Epithelial cell of esophagus (primary cell): Measurements from ENCODE around the gene TAPBP.
"Not testable (repeated sequence)": the region's sequence is repeated elsewhere in the genome, so short reads cannot be mapped to it uniquely, and the experiment has no call there.

ENCODE experiments used
- DNase-seq: peaks from one replicate; pipeline ENCODE4 v3.0.0; 2010; ENCODE audit warnings: low read depth
- H3K4me3 ChIP-seq: 2 replicates; pipeline ENCODE4 v1.5.1; 2011; ENCODE audit warnings: mild to moderate bottlenecking, low read length, control low read depth
- TF ChIP-seq, protein P1 (sequence below): IDR thresholded peaks from 2 replicates; pipeline ENCODE4 v1.5.1; 2011; ENCODE audit warnings: low read depth, mild to moderate bottlenecking, low read length, control low read depth, inconsistent platforms; ENCODE audit not compliant: insufficient read depth; ENCODE audit errors: missing control alignments

Gene TAPBP

DNA sequence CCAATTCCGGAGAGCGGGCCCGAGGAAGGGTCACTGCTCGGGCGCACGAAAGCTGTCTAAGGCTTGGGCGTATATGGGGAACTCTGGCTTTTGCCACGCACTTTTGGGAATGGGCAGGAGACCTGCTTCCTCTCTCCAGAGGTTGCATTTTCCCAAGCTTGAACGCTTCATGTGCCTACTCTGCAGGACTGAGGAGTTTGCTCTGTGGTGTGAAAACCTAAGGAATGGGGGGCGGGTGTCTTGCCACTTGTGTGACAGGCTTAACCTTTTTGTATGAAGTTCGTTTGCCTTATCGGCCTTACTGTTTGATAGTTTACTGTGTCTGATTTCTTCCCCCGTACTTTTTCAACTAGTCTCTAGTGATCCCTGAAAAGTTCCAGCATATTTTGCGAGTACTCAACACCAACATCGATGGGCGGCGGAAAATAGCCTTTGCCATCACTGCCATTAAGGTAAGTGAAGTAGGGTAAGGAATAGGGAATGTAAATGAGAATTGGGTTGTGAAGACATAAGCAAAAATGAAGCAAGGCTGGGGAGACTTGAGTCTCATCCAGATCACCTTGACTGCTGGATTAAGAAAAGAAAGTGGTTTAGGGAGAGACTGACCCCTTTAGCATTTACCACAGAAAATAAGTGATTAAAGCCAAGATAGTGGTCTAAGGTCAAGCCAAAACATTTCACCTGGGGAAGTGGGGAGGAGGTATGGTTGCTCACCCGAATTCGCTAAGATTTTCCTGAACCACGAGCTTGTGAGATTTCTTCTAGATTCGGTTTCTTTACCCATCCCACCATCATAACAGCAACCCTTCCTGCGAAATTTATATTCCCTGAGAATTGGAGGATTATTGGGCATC lies 41.4 kb downstream of the TAPBP start:
- DNase-seq, result no peak
- H3K4me3 ChIP-seq, result peak overlapping the region; percentile 100
- TF ChIP-seq, protein P1, sequence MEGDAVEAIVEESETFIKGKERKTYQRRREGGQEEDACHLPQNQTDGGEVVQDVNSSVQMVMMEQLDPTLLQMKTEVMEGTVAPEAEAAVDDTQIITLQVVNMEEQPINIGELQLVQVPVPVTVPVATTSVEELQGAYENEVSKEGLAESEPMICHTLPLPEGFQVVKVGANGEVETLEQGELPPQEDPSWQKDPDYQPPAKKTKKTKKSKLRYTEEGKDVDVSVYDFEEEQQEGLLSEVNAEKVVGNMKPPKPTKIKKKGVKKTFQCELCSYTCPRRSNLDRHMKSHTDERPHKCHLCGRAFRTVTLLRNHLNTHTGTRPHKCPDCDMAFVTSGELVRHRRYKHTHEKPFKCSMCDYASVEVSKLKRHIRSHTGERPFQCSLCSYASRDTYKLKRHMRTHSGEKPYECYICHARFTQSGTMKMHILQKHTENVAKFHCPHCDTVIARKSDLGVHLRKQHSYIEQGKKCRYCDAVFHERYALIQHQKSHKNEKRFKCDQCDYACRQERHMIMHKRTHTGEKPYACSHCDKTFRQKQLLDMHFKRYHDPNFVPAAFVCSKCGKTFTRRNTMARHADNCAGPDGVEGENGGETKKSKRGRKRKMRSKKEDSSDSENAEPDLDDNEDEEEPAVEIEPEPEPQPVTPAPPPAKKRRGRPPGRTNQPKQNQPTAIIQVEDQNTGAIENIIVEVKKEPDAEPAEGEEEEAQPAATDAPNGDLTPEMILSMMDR, result no peak

DNA sequence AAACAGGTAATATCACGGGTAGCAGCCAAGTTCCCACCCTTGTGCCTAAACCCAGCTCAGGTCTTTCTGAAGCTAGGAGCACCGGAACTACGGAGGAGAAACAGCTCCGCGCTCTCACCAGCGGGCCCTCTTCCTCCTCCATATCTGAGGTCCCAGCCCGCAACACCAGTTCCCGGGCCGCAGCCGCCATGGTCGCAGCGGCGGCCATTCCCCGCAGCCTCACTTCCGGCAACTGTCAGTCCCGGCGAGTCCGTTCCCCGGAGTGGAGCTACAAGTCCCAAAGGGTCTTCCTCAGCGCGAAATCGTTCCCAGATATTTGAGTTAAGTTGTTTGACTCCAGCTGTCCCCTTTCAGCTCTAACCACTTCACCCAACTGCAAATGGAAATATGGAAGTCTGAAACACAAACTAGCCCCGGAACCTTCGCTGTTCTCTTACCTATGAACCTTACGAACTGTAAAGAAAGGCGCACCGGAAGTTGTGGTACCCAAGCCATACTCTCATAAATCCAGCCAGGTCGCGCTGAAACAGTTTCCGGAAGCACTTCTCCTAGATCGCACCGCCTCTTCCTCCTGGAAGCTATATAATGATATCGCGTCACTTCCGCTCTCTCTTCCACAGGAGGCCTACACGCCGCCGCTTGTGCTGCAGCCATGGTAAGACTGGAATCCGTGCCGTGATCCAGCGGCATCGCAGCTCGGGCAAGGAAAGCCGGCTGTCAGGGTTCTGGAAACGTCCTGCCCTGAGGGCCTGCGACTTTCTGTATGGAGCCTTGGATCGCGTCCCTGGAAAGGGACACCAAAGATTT lies 42.2 kb downstream of the TAPBP start, which contains the start of the genes RPS18 and VPS52:
TSS of gene RPS18 (plus strand) at position 608 of the 807 bp plus-strand sequence. CDS start at position 653, 45 bp downstream.
TSS of gene VPS52 (minus strand) at position 409 of the 807 bp plus-strand sequence. CDS start at position 208, 201 bp downstream.
- H3K4me3 ChIP-seq, result peak within 1 kb of the TSS; percentile 100
- peak; percentile 99 for DNase-seq
- TF ChIP-seq, protein P1, result no peak

DNA sequence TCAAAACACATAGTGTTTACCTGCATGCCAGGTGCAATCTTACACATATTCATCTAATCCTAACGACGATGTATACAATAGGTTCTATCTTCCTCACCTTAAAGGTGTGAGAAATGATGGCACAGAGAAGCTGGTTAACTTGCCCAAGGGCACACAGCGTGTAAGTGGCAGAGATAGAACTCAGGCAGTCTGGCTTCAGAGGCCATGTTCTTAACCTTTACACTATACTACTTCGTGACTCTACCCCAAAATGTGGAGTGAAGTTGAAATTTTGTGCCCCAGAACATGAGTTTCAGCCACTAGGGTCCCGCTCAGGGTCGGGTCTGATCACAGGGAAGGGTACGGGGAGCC lies 42.8 kb downstream of the TAPBP start:
- TF ChIP-seq, protein P1, result no peak
- peak overlapping the region; percentile 100 for H3K4me3 ChIP-seq
- DNase-seq, result no peak

GRCh38 chr6:33264015-33264414 lies 49.9 kb downstream of the TAPBP start:
- H3K4me3 ChIP-seq, result no peak overlapping the region
- TF ChIP-seq, protein P1, result no peak

DNA sequence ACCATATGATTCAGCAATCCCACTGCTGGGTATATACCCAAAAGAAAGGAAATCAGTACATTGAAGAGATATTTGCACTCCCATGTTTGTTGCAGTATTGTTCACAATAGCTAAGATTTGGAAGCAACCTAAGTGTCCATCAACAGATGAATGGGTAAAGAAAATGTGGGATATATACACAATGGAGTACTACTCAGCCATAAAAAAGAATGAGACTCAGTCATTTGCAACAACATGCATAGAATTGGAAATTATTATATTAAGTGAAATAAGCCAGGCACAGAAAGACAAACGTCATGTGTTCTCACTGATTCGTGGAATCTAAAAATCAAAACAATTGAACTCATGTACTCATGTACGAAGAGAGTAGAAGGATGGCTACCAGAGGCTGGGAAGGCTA lies 51.4 kb downstream of the TAPBP start:
- not testable (repeated sequence) for H3K4me3 ChIP-seq, DNase-seq

More at GRCh38 chr6:33264015-33264414, 49.9 kb downstream of the TAPBP start:
- no peak for DNase-seq

GRCh38 chr6:33259032-33259431 lies 54.8 kb downstream of the TAPBP start:
- peak; percentile 81 for DNase-seq
- TF ChIP-seq, protein P1, result no peak
- no peak overlapping the region for H3K4me3 ChIP-seq

- DNase-seq, result peak; percentile 46
- TF ChIP-seq, protein P1, result no peak
- H3K4me3 ChIP-seq, result no peak overlapping the region
Observed at GRCh38 chr6:33254591-33254990, 59.3 kb downstream of the TAPBP start.
